H1 (cell line): ENCODE measurements around the gene C2orf92.
"Not testable (repeated sequence)": the region's sequence is repeated elsewhere in the genome, so short reads cannot be mapped to it uniquely, and the experiment has no call there.

Experiments used
- BRCA1 ChIP-seq: IDR thresholded peaks from 2 replicates; pipeline ENCODE4 v1.6.1; 2012; ENCODE audit warnings: low read depth, low read length, improper control_type of control experiment
- CBX5 ChIP-seq: fragments of 300-800, 300-1000 bp; sonication (generic); IDR thresholded peaks from 2 replicates; pipeline ENCODE4 v1.7.1; 2016; ENCODE audit warnings: antibody characterized with exemption, low read length, low read depth
- CTCF ChIP-seq, 3 experiments: IDR thresholded peaks; 1 replicate in 2 of 3; 2 replicates in 1 of 3; pipeline versions ENCODE4 v1.5.1 to v1.6.1; 2011; ENCODE audit warnings: low read length in 3 of 3, mild to moderate bottlenecking in 3 of 3, inconsistent platforms in 2 of 3, low read depth in 1 of 3, moderate library complexity in 1 of 3; ENCODE audit not compliant: insufficient read depth in 1 of 3; ENCODE audit errors: control extremely low read depth in 1 of 3
- JUND ChIP-seq: IDR thresholded peaks from 2 replicates; pipeline ENCODE4 v1.6.1; 2011; ENCODE audit warnings: mild to moderate bottlenecking, improper control_type of control experiment, low read length
- KDM4A ChIP-seq: IDR thresholded peaks from one replicate; pipeline ENCODE4 v1.7.1; 2012; ENCODE audit warnings: low read depth, mild to moderate bottlenecking, moderate library complexity, low read length, inconsistent platforms; ENCODE audit not compliant: severe bottlenecking
- MAFK ChIP-seq: IDR thresholded peaks from 2 replicates; pipeline ENCODE4 v1.6.1; 2012; ENCODE audit warnings: low read depth, mild to moderate bottlenecking, improper control_type of control experiment, low read length
- SIN3A ChIP-seq, 2 experiments: IDR thresholded peaks in 1 of 2; conservative IDR thresholded peaks in 1 of 2; 2 replicates each; pipeline ENCODE4 v1.6.1; 2011 to 2012; ENCODE audit warnings: low read length in 2 of 2, improper control_type of control experiment in 1 of 2, low read depth in 1 of 2, mild to moderate bottlenecking in 1 of 2
- SP2 ChIP-seq: IDR thresholded peaks from 2 replicates; pipeline ENCODE4 v1.6.1; 2012; ENCODE audit warnings: mild to moderate bottlenecking, low read length, inconsistent platforms
- YY1 ChIP-seq: IDR thresholded peaks from 2 replicates; pipeline ENCODE4 v1.6.1; 2011; ENCODE audit warnings: low read depth, mild to moderate bottlenecking, low read length
- TF ChIP-seq, protein P1 (sequence below): IDR thresholded peaks from 2 replicates; pipeline ENCODE4 v1.6.1; 2012; ENCODE audit warnings: inconsistent platforms

GRCh38 chr2:97626049-97626430 lies 43.5 kb upstream of the C2orf92 start:
- not testable (repeated sequence) for TF ChIP-seq SP2; CTCF (IDR thresholded peaks at IDR 0.05; ENCODE audit: control extremely low read depth in 1 of 3, insufficient read depth in 1 of 3, low read depth in 1 of 3, low read length in 3 of 3); BRCA1; YY1; KDM4A; SIN3A (conservative IDR thresholded peaks at IDR 0.05 in 1 of 2, IDR thresholded peaks at IDR 0.05 in 1 of 2; ENCODE audit: low read depth in 1 of 2, low read length in 2 of 2); MAFK; CBX5; JUND
- TF ChIP-seq, protein P1, sequence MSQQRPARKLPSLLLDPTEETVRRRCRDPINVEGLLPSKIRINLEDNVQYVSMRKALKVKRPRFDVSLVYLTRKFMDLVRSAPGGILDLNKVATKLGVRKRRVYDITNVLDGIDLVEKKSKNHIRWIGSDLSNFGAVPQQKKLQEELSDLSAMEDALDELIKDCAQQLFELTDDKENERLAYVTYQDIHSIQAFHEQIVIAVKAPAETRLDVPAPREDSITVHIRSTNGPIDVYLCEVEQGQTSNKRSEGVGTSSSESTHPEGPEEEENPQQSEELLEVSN, result not testable (repeated sequence)
